Kasumi-1 (cell line): Measurements from ENCODE around the gene NRARP.

ENCODE experiments used
- DNase-seq, 2 experiments: peaks; one replicate each; lab custom pipeline; 2025; lab: John Stamatoyannopoulos, UW

NRARP gene

GRCh38 chr9:137276473-137277328 is 25.4 kb downstream of the NRARP start:
- DNase-seq = peak; percentile 83 to 88

- no peak for DNase-seq
Measured at GRCh38 chr9:137275588-137276472, 26.2 kb downstream of the NRARP start.

GRCh38 chr9:137275203-137275587 is 26.9 kb downstream of the NRARP start:
- DNase-seq = no peak

- no peak for DNase-seq
Measured at GRCh38 chr9:137273611-137274320, 28.3 kb downstream of the NRARP start.

GRCh38 chr9:137273095-137273490 is 29.0 kb downstream of the NRARP start:
- no peak for DNase-seq

- no peak for DNase-seq
Measured at GRCh38 chr9:137272241-137273094, 29.6 kb downstream of the NRARP start.

- DNase-seq = no peak
Measured at GRCh38 chr9:137271696-137272076, 30.4 kb downstream of the NRARP start.

GRCh38 chr9:137270929-137271695 is 31.0 kb downstream of the NRARP start:
- DNase-seq = no peak

GRCh38 chr9:137269231-137269772 is 32.8 kb downstream of the NRARP start:
- DNase-seq = no peak

- no peak for DNase-seq
Measured at GRCh38 chr9:137268538-137269201, 33.4 kb downstream of the NRARP start.

- DNase-seq = no peak
Measured at GRCh38 chr9:137267933-137268355, 34.1 kb downstream of the NRARP start.

- DNase-seq = no peak
Measured at GRCh38 chr9:137266585-137267453, 35.3 kb downstream of the NRARP start.

- DNase-seq = no peak
Measured at GRCh38 chr9:137266162-137266527, 35.9 kb downstream of the NRARP start.

- no peak for DNase-seq
Measured at GRCh38 chr9:137265496-137266161, 36.4 kb downstream of the NRARP start.

- DNase-seq = no peak
Measured at GRCh38 chr9:137264067-137264466, 38.0 kb downstream of the NRARP start.

GRCh38 chr9:137263506-137263905 is 38.6 kb downstream of the NRARP start:
- no peak for DNase-seq

GRCh38 chr9:137262909-137263285 is 39.2 kb downstream of the NRARP start:
- DNase-seq = no peak

GRCh38 chr9:137262173-137262908 is 39.7 kb downstream of the NRARP start:
- peak in 1 of 2 experiments; percentile 10 for DNase-seq
